ENCODE results near the gene CTDSPL2. TPM values are rescaled to one million over a fixed set of nuclear protein-coding genes. Genes with fewer than 3 reads are reported as not detected.

The CTDSPL2 gene
- total and polyA plus RNA-seq, 10 of the 15 experiments (the other 5 are each of a cell fraction or from before 2014, with no cell fraction given), result 10.7 to 77.1 (median 44.9) TPM

- TF ChIP-seq, protein P1, sequence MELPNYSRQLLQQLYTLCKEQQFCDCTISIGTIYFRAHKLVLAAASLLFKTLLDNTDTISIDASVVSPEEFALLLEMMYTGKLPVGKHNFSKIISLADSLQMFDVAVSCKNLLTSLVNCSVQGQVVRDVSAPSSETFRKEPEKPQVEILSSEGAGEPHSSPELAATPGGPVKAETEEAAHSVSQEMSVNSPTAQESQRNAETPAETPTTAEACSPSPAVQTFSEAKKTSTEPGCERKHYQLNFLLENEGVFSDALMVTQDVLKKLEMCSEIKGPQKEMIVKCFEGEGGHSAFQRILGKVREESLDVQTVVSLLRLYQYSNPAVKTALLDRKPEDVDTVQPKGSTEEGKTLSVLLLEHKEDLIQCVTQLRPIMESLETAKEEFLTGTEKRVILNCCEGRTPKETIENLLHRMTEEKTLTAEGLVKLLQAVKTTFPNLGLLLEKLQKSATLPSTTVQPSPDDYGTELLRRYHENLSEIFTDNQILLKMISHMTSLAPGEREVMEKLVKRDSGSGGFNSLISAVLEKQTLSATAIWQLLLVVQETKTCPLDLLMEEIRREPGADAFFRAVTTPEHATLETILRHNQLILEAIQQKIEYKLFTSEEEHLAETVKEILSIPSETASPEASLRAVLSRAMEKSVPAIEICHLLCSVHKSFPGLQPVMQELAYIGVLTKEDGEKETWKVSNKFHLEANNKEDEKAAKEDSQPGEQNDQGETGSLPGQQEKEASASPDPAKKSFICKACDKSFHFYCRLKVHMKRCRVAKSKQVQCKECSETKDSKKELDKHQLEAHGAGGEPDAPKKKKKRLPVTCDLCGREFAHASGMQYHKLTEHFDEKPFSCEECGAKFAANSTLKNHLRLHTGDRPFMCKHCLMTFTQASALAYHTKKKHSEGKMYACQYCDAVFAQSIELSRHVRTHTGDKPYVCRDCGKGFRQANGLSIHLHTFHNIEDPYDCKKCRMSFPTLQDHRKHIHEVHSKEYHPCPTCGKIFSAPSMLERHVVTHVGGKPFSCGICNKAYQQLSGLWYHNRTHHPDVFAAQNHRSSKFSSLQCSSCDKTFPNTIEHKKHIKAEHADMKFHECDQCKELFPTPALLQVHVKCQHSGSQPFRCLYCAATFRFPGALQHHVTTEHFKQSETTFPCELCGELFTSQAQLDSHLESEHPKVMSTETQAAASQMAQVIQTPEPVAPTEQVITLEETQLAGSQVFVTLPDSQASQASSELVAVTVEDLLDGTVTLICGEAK (IDR thresholded peaks at IDR 0.05; ENCODE audit: borderline replicate concordance), result no peak
- TF ChIP-seq RAD51 (IDR thresholded peaks at IDR 0.05) (no peak), RB1 (IDR thresholded peaks at IDR 0.05; ENCODE audit: borderline replicate concordance) (no peak), GABPA (IDR thresholded peaks at IDR 0.05; ENCODE audit: low read depth) (no peak), CREB1 (IDR thresholded peaks at IDR 0.05; ENCODE audit: low read depth) (no peak), IRF4 (IDR thresholded peaks at IDR 0.05; ENCODE audit: low read depth, low read length) (no peak), GATAD2B (conservative IDR thresholded peaks at IDR 0.05; ENCODE audit: low read depth) (no peak), POLR2A (IDR thresholded peaks at IDR 0.05; ENCODE audit: low read depth, low read length) (no peak)
- TF ChIP-seq, protein P2, sequence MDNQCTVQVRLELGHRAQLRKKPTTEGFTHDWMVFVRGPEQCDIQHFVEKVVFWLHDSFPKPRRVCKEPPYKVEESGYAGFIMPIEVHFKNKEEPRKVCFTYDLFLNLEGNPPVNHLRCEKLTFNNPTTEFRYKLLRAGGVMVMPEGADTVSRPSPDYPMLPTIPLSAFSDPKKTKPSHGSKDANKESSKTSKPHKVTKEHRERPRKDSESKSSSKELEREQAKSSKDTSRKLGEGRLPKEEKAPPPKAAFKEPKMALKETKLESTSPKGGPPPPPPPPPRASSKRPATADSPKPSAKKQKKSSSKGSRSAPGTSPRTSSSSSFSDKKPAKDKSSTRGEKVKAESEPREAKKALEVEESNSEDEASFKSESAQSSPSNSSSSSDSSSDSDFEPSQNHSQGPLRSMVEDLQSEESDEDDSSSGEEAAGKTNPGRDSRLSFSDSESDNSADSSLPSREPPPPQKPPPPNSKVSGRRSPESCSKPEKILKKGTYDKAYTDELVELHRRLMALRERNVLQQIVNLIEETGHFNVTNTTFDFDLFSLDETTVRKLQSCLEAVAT (IDR thresholded peaks at IDR 0.05), result no peak
These were observed 16.1 kb downstream of the CTDSPL2 start (continued) for GRCh38 chr15:44443515-44443914.

Measured in GM12878 (cell line).